Prostate gland (tissue), 2 donors: ENCODE data around the gene SLC37A4.

Source experiments
- POLR2A ChIP-seq: fragments of 450-650 bp; IDR thresholded peaks from one replicate; pipeline ENCODE4 v1.6.1; 2016; ENCODE audit warnings: antibody characterized with exemption, mild to moderate bottlenecking
- POLR2AphosphoS5 ChIP-seq: sonication (generic); formaldehyde crosslinking; IDR thresholded peaks from one replicate; pipeline ENCODE4 v1.6.1; 2017; ENCODE audit warnings: antibody characterized with exemption
- TF ChIP-seq, protein P1 (sequence below), 4 experiments: fragments of 200-600 bp in 2 of 4; fragments of 450-650 bp in 2 of 4; sonication (generic) in 2 of 4; IDR thresholded peaks; 1 replicate in 3 of 4; 2 replicates in 1 of 4; pipeline ENCODE4 v1.5.1; 2016 to 2019; ENCODE audit warnings: antibody characterized with exemption in 4 of 4, mild to moderate bottlenecking in 2 of 4, moderate library complexity in 2 of 4

DNA sequence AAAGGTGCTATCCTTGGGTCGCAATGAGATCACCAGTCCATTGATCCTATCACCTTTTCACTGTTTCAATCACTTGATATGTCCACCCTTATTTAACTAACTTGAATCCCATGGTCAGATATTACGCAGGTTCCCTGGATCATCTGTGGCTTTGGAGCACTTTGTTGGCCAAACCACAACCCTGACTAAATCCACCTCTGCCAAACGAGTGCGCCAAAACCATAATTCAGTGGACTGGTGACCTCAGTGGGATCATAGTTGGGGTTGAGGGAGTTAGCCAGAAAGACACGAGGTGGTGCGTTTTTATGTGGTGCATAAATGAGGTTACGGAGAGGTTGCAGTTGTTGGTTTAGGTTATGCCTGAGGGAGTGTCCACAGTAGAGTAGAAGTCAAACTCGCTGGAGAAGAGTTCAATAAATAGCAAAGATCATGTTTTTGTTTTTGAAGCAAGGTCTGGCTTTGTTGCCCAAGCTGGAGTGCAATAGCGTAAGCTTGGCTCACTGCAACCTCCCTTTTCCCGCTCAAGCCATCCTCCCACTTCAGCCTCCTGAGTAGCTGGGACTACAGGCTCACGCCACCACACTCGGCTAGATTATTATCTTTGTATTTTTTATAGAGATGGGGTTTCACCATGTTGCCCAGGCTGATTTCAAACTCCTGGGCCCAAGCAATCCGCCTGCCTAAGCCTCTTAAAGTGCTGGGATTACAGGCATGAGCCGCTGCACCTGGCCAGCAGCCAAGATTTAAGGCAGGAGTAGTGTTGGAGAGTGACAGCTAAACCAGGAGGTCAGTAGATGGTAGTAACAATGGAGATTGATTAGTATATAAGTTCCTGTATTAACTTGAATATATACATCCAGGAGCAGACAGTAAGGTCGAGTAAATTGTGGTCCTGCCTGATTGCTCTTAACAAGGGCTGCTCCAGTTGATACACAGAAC is 54.6 kb downstream of the SLC37A4 start:
- TF ChIP-seq, protein P1, sequence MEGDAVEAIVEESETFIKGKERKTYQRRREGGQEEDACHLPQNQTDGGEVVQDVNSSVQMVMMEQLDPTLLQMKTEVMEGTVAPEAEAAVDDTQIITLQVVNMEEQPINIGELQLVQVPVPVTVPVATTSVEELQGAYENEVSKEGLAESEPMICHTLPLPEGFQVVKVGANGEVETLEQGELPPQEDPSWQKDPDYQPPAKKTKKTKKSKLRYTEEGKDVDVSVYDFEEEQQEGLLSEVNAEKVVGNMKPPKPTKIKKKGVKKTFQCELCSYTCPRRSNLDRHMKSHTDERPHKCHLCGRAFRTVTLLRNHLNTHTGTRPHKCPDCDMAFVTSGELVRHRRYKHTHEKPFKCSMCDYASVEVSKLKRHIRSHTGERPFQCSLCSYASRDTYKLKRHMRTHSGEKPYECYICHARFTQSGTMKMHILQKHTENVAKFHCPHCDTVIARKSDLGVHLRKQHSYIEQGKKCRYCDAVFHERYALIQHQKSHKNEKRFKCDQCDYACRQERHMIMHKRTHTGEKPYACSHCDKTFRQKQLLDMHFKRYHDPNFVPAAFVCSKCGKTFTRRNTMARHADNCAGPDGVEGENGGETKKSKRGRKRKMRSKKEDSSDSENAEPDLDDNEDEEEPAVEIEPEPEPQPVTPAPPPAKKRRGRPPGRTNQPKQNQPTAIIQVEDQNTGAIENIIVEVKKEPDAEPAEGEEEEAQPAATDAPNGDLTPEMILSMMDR (IDR thresholded peaks at IDR 0.05): no peak
- TF ChIP-seq POLR2A (no peak), POLR2AphosphoS5 (no peak)
